Fibroblast of lung (primary cell): ENCODE results near the gene ADIPOQ.

ENCODE experiments used
- EZH2 ChIP-seq: IDR thresholded peaks from 2 replicates; pipeline ENCODE4 v1.5.1; 2012; ENCODE audit warnings: low read length, control low read depth, mild to moderate bottlenecking; ENCODE audit errors: missing control alignments
- TF ChIP-seq, protein P1 (sequence below), 2 donors: IDR thresholded peaks in 1 of 2; conservative IDR thresholded peaks in 1 of 2; 1 replicate in 1 of 2; 2 replicates in 1 of 2; pipeline ENCODE4 v1.5.1; 2011 to 2012; ENCODE audit warnings: low read length in 2 of 2, control low read depth in 1 of 2, inconsistent platforms in 1 of 2, low read depth in 1 of 2, mild to moderate bottlenecking in 1 of 2

DNA sequence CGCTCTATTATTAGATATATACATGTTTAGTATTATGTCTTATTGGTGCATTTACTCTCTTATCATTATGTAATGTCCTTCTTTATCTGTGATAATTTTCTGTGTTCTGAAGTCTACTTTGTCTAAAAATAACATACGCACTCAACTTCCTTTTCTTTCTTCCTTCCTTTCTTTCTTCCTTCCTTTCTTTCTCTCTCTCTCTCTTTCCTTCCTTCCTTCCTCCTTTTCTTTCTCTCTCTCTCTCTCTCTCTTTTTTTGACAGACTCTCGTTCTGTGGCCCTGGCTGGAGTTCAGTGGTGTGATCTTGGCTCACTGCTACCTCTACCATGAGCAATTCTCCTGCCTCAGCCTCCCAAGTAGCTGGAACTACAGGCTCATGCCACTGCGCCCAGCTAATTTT, 15.2 kb downstream of the ADIPOQ start:
- TF ChIP-seq, protein P1, sequence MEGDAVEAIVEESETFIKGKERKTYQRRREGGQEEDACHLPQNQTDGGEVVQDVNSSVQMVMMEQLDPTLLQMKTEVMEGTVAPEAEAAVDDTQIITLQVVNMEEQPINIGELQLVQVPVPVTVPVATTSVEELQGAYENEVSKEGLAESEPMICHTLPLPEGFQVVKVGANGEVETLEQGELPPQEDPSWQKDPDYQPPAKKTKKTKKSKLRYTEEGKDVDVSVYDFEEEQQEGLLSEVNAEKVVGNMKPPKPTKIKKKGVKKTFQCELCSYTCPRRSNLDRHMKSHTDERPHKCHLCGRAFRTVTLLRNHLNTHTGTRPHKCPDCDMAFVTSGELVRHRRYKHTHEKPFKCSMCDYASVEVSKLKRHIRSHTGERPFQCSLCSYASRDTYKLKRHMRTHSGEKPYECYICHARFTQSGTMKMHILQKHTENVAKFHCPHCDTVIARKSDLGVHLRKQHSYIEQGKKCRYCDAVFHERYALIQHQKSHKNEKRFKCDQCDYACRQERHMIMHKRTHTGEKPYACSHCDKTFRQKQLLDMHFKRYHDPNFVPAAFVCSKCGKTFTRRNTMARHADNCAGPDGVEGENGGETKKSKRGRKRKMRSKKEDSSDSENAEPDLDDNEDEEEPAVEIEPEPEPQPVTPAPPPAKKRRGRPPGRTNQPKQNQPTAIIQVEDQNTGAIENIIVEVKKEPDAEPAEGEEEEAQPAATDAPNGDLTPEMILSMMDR (conservative IDR thresholded peaks at IDR 0.05 in 1 of 2, IDR thresholded peaks at IDR 0.05 in 1 of 2; ENCODE audit: low read depth in 1 of 2, low read length in 2 of 2), result no peak
- no peak for TF ChIP-seq EZH2
